Gastroesophageal sphincter (tissue), 4 donors: ENCODE measurements around the gene RBM47. TPM values are rescaled to one million over a fixed set of nuclear protein-coding genes. Genes with fewer than 3 reads are reported as not detected.

Experiments used
- ATAC-seq: fragments of 150-250 bp; one replicate; pipeline ENCODE4 v1.9.1; 2016; ENCODE audit warnings: mild to moderate bottlenecking, moderate library complexity
- H3K27ac ChIP-seq, 4 donors: fragments of 200-600 bp; sonication (generic) in 3 of 4; 1 replicate in 3 of 4; 2 replicates in 1 of 4; pipeline ENCODE4 v1.5.1; 2016 to 2019
- H3K27me3 ChIP-seq: fragments of 200-600 bp; sonication (generic); one replicate; pipeline ENCODE4 v1.5.1; 2019
- H3K36me3 ChIP-seq, 2 donors: fragments of 200-600 bp; sonication (generic); one replicate each; pipeline ENCODE4 v1.5.1; 2019; ENCODE audit warnings: control low read depth in 1 of 2
- H3K4me1 ChIP-seq, 3 donors: fragments of 200-600 bp; sonication (generic); 1 replicate in 2 of 3; 2 replicates in 1 of 3; pipeline ENCODE4 v1.5.1; 2016 to 2019; ENCODE audit warnings: control low read depth in 2 of 3
- H3K4me3 ChIP-seq, 2 donors: fragments of 200-600 bp; sonication (generic); one replicate each; pipeline ENCODE4 v1.5.1; 2019; ENCODE audit warnings: mild to moderate bottlenecking in 1 of 2, moderate library complexity in 1 of 2
- H3K9me3 ChIP-seq, 3 donors: fragments of 200-600 bp; sonication (generic); one replicate each; pipeline ENCODE4 v1.5.1; 2017 to 2019; ENCODE audit warnings: control low read depth in 2 of 3
- CTCF ChIP-seq, 4 experiments: fragments of 200-600 bp in 2 of 4; fragments of 450-650 bp in 2 of 4; sonication (generic) in 1 of 4; IDR thresholded peaks; one replicate each; pipeline ENCODE4 v1.5.1; 2017 to 2019; ENCODE audit warnings: antibody characterized with exemption in 4 of 4, mild to moderate bottlenecking in 2 of 4, moderate library complexity in 2 of 4
- EP300 ChIP-seq: sonication (generic); formaldehyde crosslinking; IDR thresholded peaks from one replicate; pipeline ENCODE4 v1.6.1; 2017; ENCODE audit warnings: antibody characterized with exemption, mild to moderate bottlenecking
- POLR2A ChIP-seq, 2 donors: fragments of 450-650 bp; IDR thresholded peaks; one replicate each; pipeline ENCODE4 v1.6.1; 2017; ENCODE audit warnings: antibody characterized with exemption in 2 of 2, mild to moderate bottlenecking in 2 of 2, moderate library complexity in 1 of 2
- POLR2AphosphoS5 ChIP-seq: sonication (generic); formaldehyde crosslinking; IDR thresholded peaks from one replicate; pipeline ENCODE4 v1.6.1; 2017; ENCODE audit warnings: antibody characterized with exemption
- WGBS, 2 donors: methylation state at CpG; one replicate each; pipeline ENCODE4 v1.1.5; 2018; ENCODE audit warnings: low coverage in 1 of 2; 5-methylcytosine and 5-hydroxymethylcytosine counted together
- total RNA-seq, 4 donors: library from RNA; depleted of rRNA; stranded (reverse); fragments of >200 nt; gene quantifications; one replicate each; pipeline ENCODE4 v1.1.0, GENCODE V29; 2016

Gene RBM47
- total RNA-seq, 4 donors from 2014 or later = 9.1 to 36.9 (median 26.4) TPM

GRCh38 chr4:40612831-40613230, 16.8 kb downstream of the RBM47 start:
- Histone ChIP-seq H3K4me1 (no peaks in the 10 kb centered on the region), H3K27me3 (no peaks in the 10 kb centered on the region), H3K36me3 (no peaks in the 10 kb centered on the region), H3K9me3 (no peaks in the 10 kb centered on the region), H3K4me3 (no peak overlapping the region), H3K27ac (no peak overlapping the region)
- no peak for TF ChIP-seq POLR2A (IDR thresholded peaks at IDR 0.05)
- no peak for TF ChIP-seq POLR2AphosphoS5
- no peak for TF ChIP-seq CTCF (IDR thresholded peaks at IDR 0.05)
- no peak for TF ChIP-seq EP300
- ATAC-seq = no peak
- 73 to 77% methylated on average over 2 of the region's 2 CpGs for WGBS, 2 donors

- no peaks in the 10 kb centered on the region for H3K9me3 ChIP-seq
- H3K27ac ChIP-seq = no peak overlapping the region
- H3K4me3 ChIP-seq = no peak overlapping the region
- no peaks in the 10 kb centered on the region for H3K27me3 ChIP-seq
- WGBS, 2 donors = 86 to 92% methylated on average over 2 to 4 of the region's 4 CpGs
- H3K36me3 ChIP-seq = no peaks in the 10 kb centered on the region
- TF ChIP-seq CTCF (IDR thresholded peaks at IDR 0.05) (no peak), POLR2AphosphoS5 (no peak), EP300 (no peak), POLR2A (IDR thresholded peaks at IDR 0.05) (no peak)
- ATAC-seq = no peak
- H3K4me1 ChIP-seq = no peaks in the 10 kb centered on the region
These were observed 17.4 kb downstream of the RBM47 start for GRCh38 chr4:40612283-40612682.

GRCh38 chr4:40608628-40609027, 21.0 kb downstream of the RBM47 start:
- ATAC-seq = no peak
- TF ChIP-seq EP300 = no peak
- TF ChIP-seq POLR2A (IDR thresholded peaks at IDR 0.05) = no peak
- TF ChIP-seq POLR2AphosphoS5 = no peak
- TF ChIP-seq CTCF (IDR thresholded peaks at IDR 0.05) = no peak
- Histone ChIP-seq H3K27ac (no peak overlapping the region), H3K4me1 (no peaks in the 10 kb centered on the region), H3K27me3 (peaks cover 3% of the 10 kb centered on the region), H3K9me3 (no peaks in the 10 kb centered on the region), H3K4me3 (no peak overlapping the region), H3K36me3 (no peaks in the 10 kb centered on the region)
- 67 to 80% methylated on average over 2 of the region's 2 CpGs for WGBS, 2 donors

- H3K4me3 ChIP-seq = no peak overlapping the region
- H3K27me3 ChIP-seq = peaks cover 3% of the 10 kb centered on the region
- H3K36me3 ChIP-seq = no peaks in the 10 kb centered on the region
- WGBS, 2 donors = 75 to 83% methylated on average over 2 to 3 of the region's 3 CpGs
- peak; percentile 16 for ATAC-seq
- TF ChIP-seq POLR2A (IDR thresholded peaks at IDR 0.05) (no peak), EP300 (no peak), CTCF (IDR thresholded peaks at IDR 0.05) (no peak), POLR2AphosphoS5 (no peak)
- no peaks in the 10 kb centered on the region for H3K4me1 ChIP-seq
- H3K9me3 ChIP-seq = no peaks in the 10 kb centered on the region
- no peak overlapping the region for H3K27ac ChIP-seq
These were observed 22.4 kb downstream of the RBM47 start for GRCh38 chr4:40607221-40607620.

GRCh38 chr4:40606239-40606767, 23.4 kb downstream of the RBM47 start:
- Histone ChIP-seq H3K36me3 (no peaks in the 10 kb centered on the region), H3K27me3 (peaks cover 3% of the 10 kb centered on the region), H3K4me1 (no peaks in the 10 kb centered on the region), H3K9me3 (no peaks in the 10 kb centered on the region), H3K27ac (no peak overlapping the region), H3K4me3 (no peak overlapping the region)
- WGBS, 2 donors = 45 to 46% methylated on average over 6 of the region's 6 CpGs
- no peak for ATAC-seq
- TF ChIP-seq POLR2A (IDR thresholded peaks at IDR 0.05) (no peak), CTCF (IDR thresholded peaks at IDR 0.05) (no peak), POLR2AphosphoS5 (no peak), EP300 (no peak)
